ENCODE data around the gene SLC26A9. TPM values are rescaled to one million over a fixed set of nuclear protein-coding genes. Genes with fewer than 3 reads are reported as not detected.

Gene SLC26A9
- total RNA-seq, 1 experiment from 2014 or later, result 1.0 TPM

GRCh38 chr1:205924460-205924790 lies 18.8 kb downstream of the SLC26A9 start:
- intact Hi-C loops (cut with micrococcal nuclease; ENCODE audit: unreplicated experiment), result no loop called here
- Histone ChIP-seq H3K36me3 (ENCODE audit: low read depth) (no peaks in the 10 kb centered on the region), H4K20me1 (ENCODE audit: insufficient read depth) (no peaks in the 10 kb centered on the region), H3K27me3 (ENCODE audit: insufficient read depth, low read depth) (no peaks in the 10 kb centered on the region), H2AFZ (no peak overlapping the region), H3K4me3 (no peak overlapping the region), H3F3A (ENCODE audit: insufficient read depth, low read depth) (no peaks in the 10 kb centered on the region), H3K4me1 (replicated peaks; ENCODE audit: insufficient read depth) (peaks cover 5% of the 10 kb centered on the region; the same call in 1 of the 2 replicates), H3K79me2 (ENCODE audit: low read depth) (no peaks in the 10 kb centered on the region), H3K9me2 (ENCODE audit: insufficient read depth) (no peaks in the 10 kb centered on the region), H3K9me3 (ENCODE audit: insufficient read depth, low read depth) (no peaks in the 10 kb centered on the region), H3K27ac (no peak overlapping the region), H3K4me2 (no peak overlapping the region)
- POLR2A ChIA-PET (ENCODE audit: unreplicated experiment), result no interaction called here
- no peak for TF ChIP-seq CTCF (conservative IDR thresholded peaks at IDR 0.05)
- TF ChIP-seq EZH2 (IDR thresholded peaks at IDR 0.05; ENCODE audit: low read depth), result no peak
- CTCF ChIA-PET, result no interaction called here
- no TSS peak for BruUV-seq (replicated peaks)
- no peak for DNase-seq

GRCh38 chr1:205923651-205924459 lies 19.4 kb downstream of the SLC26A9 start:
- TF ChIP-seq CTCF (conservative IDR thresholded peaks at IDR 0.05) (no peak), EZH2 (IDR thresholded peaks at IDR 0.05; ENCODE audit: low read depth) (no peak)
- no peak for DNase-seq
- Histone ChIP-seq H3F3A (ENCODE audit: insufficient read depth, low read depth) (no peaks in the 10 kb centered on the region), H3K4me2 (no peak overlapping the region), H3K4me3 (no peak overlapping the region), H3K9me2 (ENCODE audit: insufficient read depth) (no peaks in the 10 kb centered on the region), H3K36me3 (ENCODE audit: low read depth) (no peaks in the 10 kb centered on the region), H4K20me1 (ENCODE audit: insufficient read depth) (no peaks in the 10 kb centered on the region), H3K27ac (no peak overlapping the region), H3K27me3 (ENCODE audit: insufficient read depth, low read depth) (no peaks in the 10 kb centered on the region), H3K9me3 (ENCODE audit: insufficient read depth, low read depth) (no peaks in the 10 kb centered on the region), H3K4me1 (replicated peaks; ENCODE audit: insufficient read depth) (peaks cover 5% of the 10 kb centered on the region; the same call in 1 of the 2 replicates), H2AFZ (no peak overlapping the region), H3K79me2 (ENCODE audit: low read depth) (no peaks in the 10 kb centered on the region)
- CTCF ChIA-PET, result no interaction called here
- POLR2A ChIA-PET (ENCODE audit: unreplicated experiment), result no interaction called here
- BruUV-seq (replicated peaks), result no TSS peak
- intact Hi-C loops (cut with micrococcal nuclease; ENCODE audit: unreplicated experiment), result no loop called here

GRCh38 chr1:205922806-205923205 lies 20.4 kb downstream of the SLC26A9 start:
- Histone ChIP-seq H3K36me3 (ENCODE audit: low read depth) (no peaks in the 10 kb centered on the region), H3K9me3 (ENCODE audit: insufficient read depth, low read depth) (no peaks in the 10 kb centered on the region), H2AFZ (no peak overlapping the region), H3K9me2 (ENCODE audit: insufficient read depth) (no peaks in the 10 kb centered on the region), H3K27ac (no peak overlapping the region), H3K4me3 (no peak overlapping the region), H3K4me1 (replicated peaks; ENCODE audit: insufficient read depth) (peaks cover 5% of the 10 kb centered on the region; the same call in 1 of the 2 replicates), H3K79me2 (ENCODE audit: low read depth) (no peaks in the 10 kb centered on the region), H3K4me2 (no peak overlapping the region), H3F3A (ENCODE audit: insufficient read depth, low read depth) (no peaks in the 10 kb centered on the region), H4K20me1 (ENCODE audit: insufficient read depth) (no peaks in the 10 kb centered on the region), H3K27me3 (ENCODE audit: insufficient read depth, low read depth) (no peaks in the 10 kb centered on the region)
- DNase-seq, result no peak
- no TSS peak for BruUV-seq (replicated peaks)
- ChIA-PET CTCF (no interaction called here), POLR2A (ENCODE audit: unreplicated experiment) (no interaction called here)
- no peak for TF ChIP-seq EZH2 (IDR thresholded peaks at IDR 0.05; ENCODE audit: low read depth)
- no peak for TF ChIP-seq CTCF (conservative IDR thresholded peaks at IDR 0.05)
- intact Hi-C loops (cut with micrococcal nuclease; ENCODE audit: unreplicated experiment), result no loop called here
